ENCODE results near the gene GUCA1C. TPM values are rescaled to one million over a fixed set of nuclear protein-coding genes. Genes with fewer than 3 reads are reported as not detected.

GUCA1C gene
- total and polyA plus RNA-seq, 2 of the 8 experiments (the other 6 are each of a cell fraction or from before 2014, with no cell fraction given), result not detected

GRCh38 chr3:108862865-108863798, 90.5 kb downstream of the GUCA1C start (continued):
- TF ChIP-seq GTF2F1 (IDR thresholded peaks at IDR 0.05; ENCODE audit: borderline replicate concordance, low read depth, low read length) (no peak), CTCF (IDR thresholded peaks at IDR 0.05; ENCODE audit: control extremely low read depth in 1 of 3, insufficient read depth in 1 of 3, low read depth in 1 of 3, low read length in 3 of 3) (no peak), CHD7 (IDR thresholded peaks at IDR 0.05; ENCODE audit: insufficient replicate concordance, low read length) (no peak), ATF3 (IDR thresholded peaks at IDR 0.05; ENCODE audit: insufficient read depth, low read depth, low read length) (no peak), CHD2 (IDR thresholded peaks at IDR 0.05; ENCODE audit: low read length) (no peak), SP4 (IDR thresholded peaks at IDR 0.05; ENCODE audit: low read length) (no peak)
